Hepatocyte (in vitro differentiated cells): ENCODE results near the gene POU4F1.

Experiments used
- EZH2 ChIP-seq: fragments of 200-600 bp; sonication (generic); IDR thresholded peaks from 2 replicates; pipeline ENCODE4 v1.6.1; 2016; ENCODE audit warnings: antibody characterized with exemption, mild to moderate bottlenecking, borderline replicate concordance
- TF ChIP-seq, protein P1 (sequence below): fragments of 200-600 bp; sonication (generic); IDR thresholded peaks from 2 replicates; pipeline ENCODE4 v1.5.1; 2016; ENCODE audit warnings: antibody characterized with exemption, mild to moderate bottlenecking; ENCODE audit not compliant: poor library complexity

GRCh38 chr13:78606471-78607408 lies 3.4 kb upstream of the POU4F1 start:
- TF ChIP-seq, protein P1, sequence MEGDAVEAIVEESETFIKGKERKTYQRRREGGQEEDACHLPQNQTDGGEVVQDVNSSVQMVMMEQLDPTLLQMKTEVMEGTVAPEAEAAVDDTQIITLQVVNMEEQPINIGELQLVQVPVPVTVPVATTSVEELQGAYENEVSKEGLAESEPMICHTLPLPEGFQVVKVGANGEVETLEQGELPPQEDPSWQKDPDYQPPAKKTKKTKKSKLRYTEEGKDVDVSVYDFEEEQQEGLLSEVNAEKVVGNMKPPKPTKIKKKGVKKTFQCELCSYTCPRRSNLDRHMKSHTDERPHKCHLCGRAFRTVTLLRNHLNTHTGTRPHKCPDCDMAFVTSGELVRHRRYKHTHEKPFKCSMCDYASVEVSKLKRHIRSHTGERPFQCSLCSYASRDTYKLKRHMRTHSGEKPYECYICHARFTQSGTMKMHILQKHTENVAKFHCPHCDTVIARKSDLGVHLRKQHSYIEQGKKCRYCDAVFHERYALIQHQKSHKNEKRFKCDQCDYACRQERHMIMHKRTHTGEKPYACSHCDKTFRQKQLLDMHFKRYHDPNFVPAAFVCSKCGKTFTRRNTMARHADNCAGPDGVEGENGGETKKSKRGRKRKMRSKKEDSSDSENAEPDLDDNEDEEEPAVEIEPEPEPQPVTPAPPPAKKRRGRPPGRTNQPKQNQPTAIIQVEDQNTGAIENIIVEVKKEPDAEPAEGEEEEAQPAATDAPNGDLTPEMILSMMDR, result no peak
- peak; percentile 97 for TF ChIP-seq EZH2
